Measurements from ENCODE around the gene ASXL2.
"Not testable (repeated sequence)": the region's sequence is repeated elsewhere in the genome, so short reads cannot be mapped to it uniquely, and the experiment has no call there.

ASXL2 gene

DNA sequence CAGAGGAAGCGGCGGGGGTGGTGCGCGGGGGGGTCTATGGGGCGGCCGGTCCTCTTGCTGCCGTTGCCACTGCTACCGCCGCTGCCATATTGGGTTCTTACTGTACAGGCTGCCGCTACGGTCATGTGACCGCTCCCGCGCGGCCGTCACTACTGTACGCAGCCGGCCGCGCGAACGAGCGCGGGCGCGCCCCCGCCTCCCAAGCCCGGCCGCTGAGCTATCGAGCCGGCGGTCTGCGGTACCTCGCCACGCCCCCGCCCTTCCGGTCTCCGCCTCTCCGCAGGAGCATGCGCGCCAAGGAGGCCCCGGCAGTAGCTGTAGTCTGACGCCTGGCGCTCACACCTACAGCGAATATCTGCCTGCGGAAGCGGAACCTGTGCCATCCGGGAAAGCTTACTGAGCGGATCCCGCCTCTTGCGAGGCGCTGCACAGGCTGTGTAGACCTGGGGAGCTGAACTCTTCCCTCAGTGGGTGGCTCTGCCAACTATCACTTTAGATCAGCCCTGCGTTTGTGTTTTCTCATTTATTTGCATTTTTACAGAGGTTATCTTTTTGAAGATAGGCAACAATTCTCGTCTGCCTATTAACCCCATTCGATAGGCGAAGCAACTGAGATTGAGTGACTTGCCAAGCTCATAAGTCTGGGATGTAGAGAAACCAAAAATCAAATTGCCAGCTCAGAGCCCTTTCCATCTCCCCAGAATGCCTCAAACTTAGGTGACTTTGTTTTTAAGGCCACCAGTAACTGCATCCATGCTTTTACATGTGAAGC, at the start of gene ASXL2:
ASXL2 (minus strand) TSS at position 127 of the 772 bp plus-strand sequence. CDS start 265 bp downstream, outside the sequence.
- peak; percentile 98 for DNase-seq

DNA sequence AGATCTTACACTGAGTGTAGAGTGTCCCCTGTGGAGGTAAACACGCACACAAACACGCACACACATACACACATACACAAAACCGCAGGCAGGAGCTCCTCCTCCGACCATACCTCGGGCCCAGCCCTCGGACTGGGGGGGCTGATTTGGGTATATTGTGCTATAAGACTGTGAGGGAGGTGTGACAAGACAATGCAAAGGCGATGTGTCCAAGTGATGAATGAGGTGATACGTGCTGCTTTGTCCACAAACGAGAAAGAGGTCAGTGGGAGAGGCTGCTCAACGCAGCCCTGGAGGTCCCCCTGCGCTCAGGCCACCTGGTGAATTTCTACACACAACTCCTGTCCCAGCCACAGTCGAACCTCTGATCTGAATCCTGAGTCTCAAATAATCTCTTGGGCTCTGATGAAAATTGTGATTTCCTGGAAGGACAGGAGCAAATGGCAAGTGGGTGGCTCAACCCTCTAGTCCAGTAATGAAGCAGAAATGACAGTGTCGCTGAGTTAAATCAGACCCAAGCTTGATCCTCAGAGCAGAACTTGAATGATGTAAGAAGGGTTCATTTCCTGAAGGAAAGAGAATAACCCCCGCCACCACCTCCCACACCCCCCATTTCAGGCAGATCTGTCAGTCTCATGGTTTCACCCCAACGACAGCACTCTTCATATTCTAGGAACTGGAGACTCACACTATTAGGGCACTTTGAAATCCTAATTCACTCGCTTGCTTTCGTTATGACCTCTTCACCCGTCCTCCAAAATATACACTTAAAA, 48.9 kb upstream of the ASXL2 start:
- no peak for DNase-seq

DNA sequence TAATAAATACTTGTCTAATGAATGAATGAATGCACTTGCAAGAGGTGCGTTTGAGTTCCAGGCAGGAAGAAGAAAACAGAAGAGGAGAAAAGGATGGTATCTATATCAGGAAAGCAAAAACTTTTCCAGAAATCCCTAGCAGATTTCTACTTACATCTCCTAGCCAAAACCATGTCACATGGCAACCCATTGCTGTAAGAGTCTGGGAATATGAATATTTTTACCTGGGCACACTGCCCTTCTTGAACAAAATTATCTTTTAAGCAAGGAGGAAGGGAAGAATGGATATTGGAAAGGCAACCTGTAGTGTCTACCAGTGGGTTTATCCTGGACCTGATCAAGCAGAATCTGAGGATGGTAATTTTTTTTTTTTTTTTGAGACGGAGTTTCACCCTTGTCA, 44.2 kb upstream of the ASXL2 start:
- DNase-seq: no peak

- no peak for DNase-seq
Measured at GRCh38 chr2:25920786-25921415, 42.6 kb upstream of the ASXL2 start.

DNA sequence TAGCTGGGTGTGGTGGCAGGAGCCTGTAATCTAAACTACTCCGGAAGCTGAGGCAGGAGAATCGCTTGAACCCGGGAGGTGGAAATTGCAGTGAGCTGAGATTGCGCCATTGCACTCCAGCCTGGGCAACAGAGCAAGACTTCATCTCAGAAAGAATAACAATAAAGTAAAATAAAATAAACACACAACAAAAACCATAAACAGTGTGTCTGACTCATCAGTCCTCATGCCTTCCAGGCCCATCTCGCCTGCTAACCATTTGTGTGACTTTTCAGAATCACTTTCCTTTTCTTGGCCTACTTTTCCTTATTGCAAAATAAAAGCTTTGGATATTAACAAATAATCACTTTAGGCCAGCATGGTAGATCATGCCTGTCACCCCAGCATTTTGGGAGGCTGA, 42.0 kb upstream of the ASXL2 start:
- no peak for DNase-seq

DNA sequence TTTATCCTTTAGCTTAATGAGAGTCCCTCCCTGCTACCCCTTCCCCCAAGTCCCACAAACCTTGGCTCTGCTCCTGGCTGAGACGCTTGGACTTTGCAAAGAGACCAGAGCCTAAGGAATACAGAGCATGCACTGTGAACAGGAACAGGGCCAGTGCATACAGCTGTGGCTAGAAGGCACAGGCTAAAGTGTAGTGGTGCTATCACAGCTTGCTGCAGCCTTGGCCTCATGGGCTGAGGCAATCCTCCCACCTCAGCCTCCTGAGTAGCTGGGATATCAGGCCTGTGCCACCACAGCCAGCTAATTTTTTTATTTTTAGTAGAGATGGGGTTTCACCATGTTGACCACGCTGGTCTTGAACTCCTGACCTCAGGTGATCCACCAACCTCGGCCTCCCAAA, 39.5 kb upstream of the ASXL2 start:
- no peak for DNase-seq

DNA sequence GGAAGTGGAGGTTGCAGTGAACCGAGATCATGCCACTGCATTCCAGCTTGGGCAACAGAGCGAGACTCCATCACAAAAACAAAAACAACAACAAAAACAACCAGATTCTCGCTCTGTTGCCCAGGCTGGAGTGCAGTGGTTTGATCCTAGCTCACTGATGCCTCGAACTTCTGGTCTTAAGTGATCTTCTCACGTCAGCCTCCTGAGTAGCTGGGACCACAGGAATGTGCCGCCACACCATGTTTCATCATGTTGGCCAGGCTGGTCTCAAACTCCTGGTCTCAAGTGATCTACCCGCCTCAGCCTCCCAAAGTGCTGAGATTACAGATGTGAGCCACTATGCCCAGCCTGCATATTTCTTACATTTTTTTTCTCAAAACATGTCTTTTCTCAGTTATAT, 39.1 kb upstream of the ASXL2 start:
- not testable (repeated sequence) for DNase-seq

DNA sequence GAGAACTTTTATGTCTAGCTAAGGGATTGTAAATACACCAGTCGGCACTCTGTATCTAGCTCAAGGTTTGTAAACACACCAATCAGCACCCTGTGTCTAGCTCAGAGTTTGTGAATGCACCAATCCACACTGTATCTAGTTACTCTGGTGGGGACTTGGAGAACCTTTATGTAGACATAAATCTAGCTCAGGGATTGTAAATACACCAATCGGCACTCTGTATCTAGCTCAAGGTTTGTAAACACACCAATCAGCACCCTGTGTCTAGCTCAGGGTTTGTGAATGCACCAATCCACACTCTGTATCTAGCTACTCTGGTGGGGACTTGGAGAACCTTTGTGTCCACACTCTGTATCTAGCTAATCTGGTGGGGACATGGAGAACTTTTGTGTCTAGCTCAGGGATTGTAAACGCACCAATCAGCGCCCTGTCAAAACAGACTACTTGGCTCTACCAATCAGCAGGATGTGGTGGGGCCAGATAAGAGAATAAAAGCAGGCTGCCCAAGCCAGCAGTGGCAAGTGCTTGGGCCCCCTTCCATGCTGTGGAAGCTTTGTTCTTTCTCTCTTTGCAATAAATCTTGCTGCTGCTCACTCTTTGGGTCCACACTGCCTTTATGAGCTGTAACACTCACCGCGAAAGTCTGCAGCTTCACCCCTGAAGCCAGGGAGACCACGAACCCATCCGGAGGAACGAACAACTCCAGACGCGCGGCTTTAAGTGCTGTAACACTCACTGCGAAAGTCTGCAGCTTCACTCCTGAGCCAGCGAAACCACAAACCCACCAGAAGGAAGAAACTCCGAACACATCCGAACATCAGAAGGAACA, 37.9 kb upstream of the ASXL2 start:
- DNase-seq: peak; percentile 54

- not testable (repeated sequence) for DNase-seq
Measured at GRCh38 chr2:25915411-25915810, 37.1 kb upstream of the ASXL2 start.

DNA sequence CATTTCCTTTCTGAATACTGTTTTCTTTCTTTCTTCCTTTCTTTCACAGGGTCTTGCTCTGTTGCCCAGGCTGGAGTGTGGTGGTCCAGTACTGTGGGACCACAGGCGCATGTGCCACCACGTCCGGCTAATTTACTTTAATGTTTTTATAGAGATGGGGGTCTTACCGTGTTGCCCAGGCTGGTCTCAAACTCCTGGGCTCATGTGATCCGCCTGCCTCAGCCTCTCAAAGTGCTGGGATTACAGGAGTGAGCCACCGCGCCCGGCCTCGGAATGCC, 35.3 kb upstream of the ASXL2 start:
- not testable (repeated sequence) for DNase-seq

GRCh38 chr2:25912851-25913695, 34.8 kb upstream of the ASXL2 start:
- no peak for DNase-seq

DNA sequence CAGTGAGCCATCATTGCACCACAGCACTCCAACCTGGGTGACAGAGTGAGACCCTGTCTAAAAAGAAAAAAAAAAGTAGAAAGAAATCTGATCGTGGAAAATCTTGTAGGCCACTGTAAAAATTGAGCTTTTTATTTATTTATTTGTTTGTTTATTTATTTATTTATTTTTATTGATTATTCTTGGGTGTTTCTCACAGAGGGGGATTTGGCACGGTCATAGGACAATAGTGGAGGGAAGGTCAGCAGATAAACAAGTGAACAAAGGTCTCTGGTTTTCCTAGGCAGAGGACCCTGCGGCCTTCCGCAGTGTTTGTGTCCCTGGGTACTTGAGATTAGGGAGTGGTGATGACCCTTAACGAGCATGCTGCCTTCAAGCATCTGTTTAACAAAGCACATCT, 31.3 kb upstream of the ASXL2 start:
- DNase-seq: not testable (repeated sequence)

DNA sequence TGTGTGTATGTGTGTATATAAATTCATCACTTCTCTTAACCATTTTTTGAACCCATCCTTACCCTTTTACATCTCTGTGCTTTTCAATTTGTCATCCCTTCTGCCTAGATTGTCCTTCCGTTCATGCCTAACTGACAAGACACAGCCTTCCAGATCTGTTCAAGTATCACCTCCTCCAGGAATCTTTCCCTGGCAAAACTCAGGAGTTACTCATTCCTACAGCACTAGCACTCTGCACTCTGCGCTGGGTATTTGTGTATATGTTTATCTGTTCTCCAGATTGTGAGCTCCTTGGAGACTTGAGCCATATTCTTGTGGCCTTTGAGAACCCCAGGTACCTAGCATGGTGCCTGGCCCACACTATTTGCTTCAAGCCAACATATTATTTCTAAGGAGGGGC, 26.8 kb upstream of the ASXL2 start:
- DNase-seq: no peak

DNA sequence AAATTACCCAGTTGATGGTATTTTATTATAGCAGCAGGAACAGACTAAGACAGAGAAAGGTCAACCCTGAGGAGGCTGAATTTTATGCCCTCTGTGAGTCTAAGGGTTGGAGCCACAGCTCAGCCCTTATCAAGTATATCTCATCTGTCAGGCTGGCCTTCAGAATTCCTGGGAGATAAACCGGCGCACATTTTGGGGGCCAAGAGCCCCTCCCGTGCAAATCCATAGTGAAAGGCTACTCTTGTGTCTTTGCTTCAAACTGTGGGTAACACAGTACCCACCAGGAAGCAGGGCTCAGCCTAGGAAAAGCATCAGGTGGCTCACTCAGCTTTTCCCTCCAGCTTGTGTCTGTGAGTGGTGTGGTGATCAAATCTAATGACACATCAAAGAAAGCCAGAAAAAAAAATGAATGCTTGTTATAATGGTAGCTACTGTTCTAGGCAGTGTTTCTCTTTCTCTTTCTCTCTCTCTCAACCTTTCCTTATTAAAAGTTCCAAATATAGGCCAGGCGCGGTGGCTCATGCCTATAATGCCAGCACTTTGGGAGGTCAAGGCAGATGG, 25.0 kb upstream of the ASXL2 start:
- no peak for DNase-seq

DNA sequence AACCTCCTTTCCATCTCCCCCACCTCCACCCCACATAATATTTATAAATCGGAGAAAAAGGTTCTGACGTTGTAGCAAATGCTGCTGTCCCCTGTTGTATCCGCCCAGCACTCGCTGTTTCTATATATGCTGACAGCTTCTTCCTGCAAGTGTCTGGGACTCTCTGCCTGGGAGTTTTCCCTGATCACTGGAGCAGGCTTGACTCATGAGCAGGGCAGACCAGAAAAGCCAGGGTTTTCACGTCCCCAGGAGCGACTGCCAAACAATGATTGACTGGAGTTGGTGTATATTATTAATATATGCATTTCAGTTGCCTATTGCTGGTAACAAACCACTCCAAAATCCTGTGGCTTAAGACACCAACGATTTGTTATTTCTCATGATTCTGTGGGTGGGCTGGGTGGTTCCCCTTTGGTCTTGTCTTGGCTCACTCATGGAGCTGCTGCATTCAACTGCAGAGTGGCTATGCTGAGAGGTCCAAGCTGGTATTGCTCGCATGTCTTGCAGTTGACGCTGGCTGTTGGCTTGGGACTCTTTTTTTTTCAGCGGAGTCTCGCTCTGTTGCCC, 21.2 kb upstream of the ASXL2 start:
- DNase-seq: no peak

- no peak for DNase-seq
Measured at GRCh38 chr2:25897506-25897905, 19.2 kb upstream of the ASXL2 start.

DNA sequence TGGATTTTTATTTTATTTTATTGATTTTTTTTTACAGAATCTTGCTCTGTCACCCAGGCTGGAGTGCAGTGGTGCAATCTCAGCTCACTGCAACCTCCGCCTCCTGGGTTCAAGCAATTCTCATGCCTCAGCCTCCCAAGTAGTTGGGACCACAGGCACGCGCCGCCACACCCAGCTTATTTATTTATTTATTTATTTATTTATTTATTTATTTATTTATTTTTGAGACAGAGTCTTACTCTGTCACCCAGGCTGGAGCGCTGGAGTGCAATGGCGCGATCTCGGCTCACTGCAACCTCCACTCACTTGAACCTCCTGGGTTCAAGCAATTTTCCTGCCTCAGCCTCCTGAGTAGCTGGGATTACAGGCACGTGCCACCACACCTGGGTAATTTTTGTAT, 18.0 kb upstream of the ASXL2 start:
- not testable (repeated sequence) for DNase-seq

DNA sequence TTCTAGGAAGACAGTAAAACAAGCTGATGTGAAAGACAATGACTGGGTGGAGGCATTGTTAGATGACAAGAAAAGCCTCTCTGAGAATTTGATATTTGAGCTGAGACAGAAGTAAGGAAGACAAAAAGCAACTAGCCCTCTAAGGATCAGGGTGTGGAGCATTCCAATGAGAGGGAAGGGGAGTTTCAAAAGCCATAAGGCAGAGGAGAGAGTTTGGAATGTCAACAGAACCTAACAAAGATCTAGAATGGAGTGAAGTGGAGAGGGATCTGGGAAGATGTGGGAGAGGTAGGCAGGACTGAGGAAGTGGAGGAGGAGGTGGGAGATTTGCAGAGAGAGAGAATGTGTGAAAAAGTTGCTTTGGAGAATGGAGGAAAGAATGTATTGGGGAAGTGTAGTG, 17.3 kb upstream of the ASXL2 start:
- no peak for DNase-seq

DNA sequence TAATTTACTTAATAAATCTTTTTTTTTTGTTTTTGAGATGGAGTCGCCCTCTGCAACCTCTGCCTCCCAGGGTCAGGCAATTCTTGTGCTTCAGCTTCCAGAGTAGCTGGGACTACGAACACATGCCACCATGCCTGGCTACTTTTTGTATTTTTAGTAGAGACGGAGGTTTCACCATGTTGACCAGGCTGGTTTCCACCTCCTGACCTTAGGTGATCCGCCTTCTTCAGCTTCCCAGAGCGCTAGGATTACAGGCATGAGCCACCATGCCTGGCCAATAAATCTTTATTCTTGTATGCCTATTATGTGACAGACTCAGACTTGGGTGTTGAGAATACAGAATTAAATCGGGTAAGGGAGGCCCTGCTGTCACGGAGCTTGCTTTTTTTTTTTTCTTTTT, 16.7 kb upstream of the ASXL2 start:
- DNase-seq: no peak

GRCh38 chr2:25894135-25894830, 16.0 kb upstream of the ASXL2 start:
- DNase-seq: no peak

GRCh38 chr2:25891672-25892071, 13.4 kb upstream of the ASXL2 start:
- no peak for DNase-seq
